Mesenchymal stem cell (in vitro differentiated cells and primary cell): Measurements from ENCODE around the gene EPSTI1.

Experiments
- DNase-seq: peaks from one replicate; pipeline ENCODE4 v3.0.0-alpha.2; 2013
- H2AFZ ChIP-seq: one replicate; pipeline ENCODE4 v1.6.1; 2013; ENCODE audit warnings: low read depth, mild to moderate bottlenecking, control low read depth, inconsistent platforms, low read length, moderate library complexity
- H2AK5ac ChIP-seq: 2 replicates; pipeline ENCODE4 v1.6.1; 2013; ENCODE audit warnings: low read length, moderate library complexity, mild to moderate bottlenecking, inconsistent platforms; ENCODE audit not compliant: severe bottlenecking
- H2BK120ac ChIP-seq: one replicate; pipeline ENCODE4 v1.6.1; 2013; ENCODE audit warnings: low read depth, mild to moderate bottlenecking, inconsistent platforms, low read length, moderate library complexity
- H2BK12ac ChIP-seq, 2 experiments: one replicate each; pipeline ENCODE4 v1.6.1; 2013; ENCODE audit warnings: inconsistent platforms in 2 of 2, low read length in 2 of 2, mild to moderate bottlenecking in 2 of 2, moderate library complexity in 2 of 2, control low read depth in 1 of 2
- H2BK15ac ChIP-seq: one replicate; pipeline ENCODE4 v1.6.1; 2013; ENCODE audit warnings: mild to moderate bottlenecking, low read depth, inconsistent platforms; ENCODE audit not compliant: poor library complexity, severe bottlenecking
- H2BK5ac ChIP-seq: 2 replicates; pipeline ENCODE4 v1.6.1; 2013; ENCODE audit warnings: low read depth, mild to moderate bottlenecking, low read length, control low read depth, inconsistent platforms; ENCODE audit not compliant: poor library complexity, severe bottlenecking
- H3K14ac ChIP-seq, 2 experiments: one replicate each; pipeline ENCODE4 v1.6.1; 2013; ENCODE audit warnings: inconsistent platforms in 2 of 2, low read length in 2 of 2, control low read depth in 1 of 2, mild to moderate bottlenecking in 1 of 2, moderate library complexity in 1 of 2
- H3K18ac ChIP-seq, 2 experiments: one replicate each; pipeline ENCODE4 v1.6.1; 2013; ENCODE audit warnings: inconsistent platforms in 2 of 2, low read length in 2 of 2, control low read depth in 1 of 2, low read depth in 1 of 2, mild to moderate bottlenecking in 1 of 2
- H3K23ac ChIP-seq, 2 experiments: one replicate each; pipeline ENCODE4 v1.6.1; 2013; ENCODE audit warnings: inconsistent platforms in 2 of 2, low read length in 2 of 2, mild to moderate bottlenecking in 2 of 2, moderate library complexity in 2 of 2, control low read depth in 1 of 2
- H3K27ac ChIP-seq: 2 replicates; pipeline ENCODE4 v1.5.1; 2013; ENCODE audit warnings: mild to moderate bottlenecking, moderate library complexity, low read length, control low read depth, inconsistent platforms; ENCODE audit not compliant: poor library complexity, severe bottlenecking
- H3K27me3 ChIP-seq, 2 experiments: 2 replicates each; pipeline versions ENCODE4 v1.6.1 to v1.7.0; 2013; ENCODE audit warnings: low read length in 2 of 2, mild to moderate bottlenecking in 2 of 2, moderate library complexity in 2 of 2, control low read depth in 1 of 2, inconsistent platforms in 1 of 2; ENCODE audit not compliant: control insufficient read depth in 1 of 2, insufficient read depth in 1 of 2
- H3K36me3 ChIP-seq, 2 experiments: 2 replicates each; pipeline versions ENCODE4 v1.6.1 to v1.7.0; 2013; ENCODE audit warnings: low read length in 2 of 2, control low read depth in 1 of 2, inconsistent platforms in 1 of 2, low read depth in 1 of 2, mild to moderate bottlenecking in 1 of 2; ENCODE audit not compliant: insufficient read depth in 2 of 2, control insufficient read depth in 1 of 2
- H3K4ac ChIP-seq, 2 experiments: one replicate each; pipeline ENCODE4 v1.6.1; 2013; ENCODE audit warnings: inconsistent platforms in 2 of 2, low read length in 2 of 2, mild to moderate bottlenecking in 2 of 2, moderate library complexity in 2 of 2, control low read depth in 1 of 2, low read depth in 1 of 2
- H3K4me1 ChIP-seq: 2 replicates; pipeline ENCODE4 v1.6.1; 2013; ENCODE audit warnings: low read depth, low read length, control low read depth; ENCODE audit not compliant: control insufficient read depth, insufficient read depth
- H3K4me2 ChIP-seq: 2 replicates; pipeline ENCODE4 v1.6.1; 2013; ENCODE audit warnings: low read length, mild to moderate bottlenecking, inconsistent platforms; ENCODE audit not compliant: poor library complexity, severe bottlenecking
- H3K4me3 ChIP-seq, 2 experiments: 2 replicates each; pipeline versions ENCODE4 v1.5.1 to v1.7.0; 2013; ENCODE audit warnings: low read length in 2 of 2, mild to moderate bottlenecking in 2 of 2, control low read depth in 1 of 2, low read depth in 1 of 2; ENCODE audit not compliant: insufficient read depth in 1 of 2
- H3K79me1 ChIP-seq: replicated peaks from 2 replicates; pipeline ENCODE4 v1.6.1; 2013; ENCODE audit warnings: mild to moderate bottlenecking, control low read depth, low read length, inconsistent platforms; ENCODE audit not compliant: poor library complexity, severe bottlenecking
- H3K9ac ChIP-seq: 2 replicates; pipeline ENCODE4 v1.7.0; 2013; ENCODE audit warnings: mild to moderate bottlenecking, low read length, moderate library complexity
- H3K9me3 ChIP-seq: 2 replicates; pipeline ENCODE4 v1.7.0; 2013; ENCODE audit warnings: mild to moderate bottlenecking, low read length; ENCODE audit not compliant: control insufficient read depth
- H4K8ac ChIP-seq: one replicate; pipeline ENCODE4 v1.6.1; 2013; ENCODE audit warnings: inconsistent platforms, mild to moderate bottlenecking, low read length, moderate library complexity
- H4K91ac ChIP-seq: one replicate; pipeline ENCODE4 v1.6.1; 2013; ENCODE audit warnings: mild to moderate bottlenecking, low read length, inconsistent platforms
- WGBS: methylation state at CpG from one replicate; pipeline ENCODE4 v1.1.7; 2013; ENCODE audit warnings: mixed read lengths; 5-methylcytosine and 5-hydroxymethylcytosine counted together

The EPSTI1 gene

DNA sequence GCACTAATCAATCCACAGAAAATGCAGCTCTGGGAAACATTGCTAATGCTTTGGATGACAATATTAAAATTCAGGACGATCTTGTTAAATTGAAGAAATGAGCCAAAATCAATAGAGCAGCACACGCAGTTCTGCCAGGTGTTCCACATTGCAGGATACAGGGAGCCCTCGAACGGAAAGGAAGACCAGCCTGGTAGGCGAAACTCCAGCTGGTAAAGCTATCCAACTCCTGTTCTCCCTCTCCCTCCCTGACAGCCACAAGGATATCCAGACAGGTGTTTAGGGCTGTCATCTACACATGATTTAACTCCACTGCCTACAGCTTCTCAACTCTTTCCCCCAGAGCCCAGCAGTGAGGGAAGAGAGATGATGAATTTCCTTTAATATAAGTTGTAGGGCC is 67.7 kb downstream of the EPSTI1 start:
- over 99% methylated on average over 5 of the region's 5 CpGs for WGBS
- Histone ChIP-seq H3K23ac (no peak overlapping the region), H4K91ac (no peak overlapping the region)

DNA sequence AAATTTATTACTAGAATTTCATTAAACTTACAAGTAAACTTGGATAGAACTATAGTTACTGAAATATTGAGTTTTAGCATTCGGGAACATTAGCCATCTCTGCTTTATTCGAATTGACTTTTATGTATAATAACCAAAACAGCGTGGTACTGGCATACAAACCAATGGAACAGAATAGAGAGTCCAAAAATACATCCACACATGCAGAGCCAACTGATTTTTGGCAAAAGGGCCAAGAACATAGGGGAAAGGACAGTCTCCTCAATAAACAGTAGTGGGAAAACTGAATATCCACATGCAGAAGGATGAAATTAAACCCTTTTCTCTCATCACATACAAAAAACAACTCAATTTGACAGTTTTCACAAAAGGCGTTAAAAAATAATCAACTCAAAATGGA is 84.3 kb downstream of the EPSTI1 start:
- H3K27me3 ChIP-seq: no peaks in the 10 kb centered on the region
- no peak overlapping the region for H2BK5ac ChIP-seq
- DNase-seq: no peak
- no peak overlapping the region for H3K23ac ChIP-seq
- H4K91ac ChIP-seq: no peak overlapping the region
- no peak overlapping the region for H3K9ac ChIP-seq
- H4K8ac ChIP-seq: no peak overlapping the region
- peaks cover 0 to 35% of the 10 kb centered on the region in 2 experiments for H3K36me3 ChIP-seq
- no peak overlapping the region for H3K4me2 ChIP-seq
- no peak overlapping the region for H2AFZ ChIP-seq
- no peak overlapping the region for H2BK15ac ChIP-seq
- no peak overlapping the region for H3K27ac ChIP-seq
- no peak overlapping the region for H3K4me3 ChIP-seq
- WGBS: 100% methylated on average over 2 of the region's 4 CpGs
- H3K14ac ChIP-seq: no peak overlapping the region
- H2BK120ac ChIP-seq: no peak overlapping the region
- no peaks in the 10 kb centered on the region for H3K79me1 ChIP-seq
- no peaks in the 10 kb centered on the region for H3K9me3 ChIP-seq
- H3K4ac ChIP-seq: no peak overlapping the region
- H2BK12ac ChIP-seq: no peak overlapping the region
- H2AK5ac ChIP-seq: no peak overlapping the region
- H3K4me1 ChIP-seq: peaks cover 2% of the 10 kb centered on the region
- H3K18ac ChIP-seq: no peak overlapping the region

More for the DNA sequence above, 67.7 kb downstream of the EPSTI1 start:
- H3K4ac ChIP-seq: no peak overlapping the region
- peaks cover 2% of the 10 kb centered on the region for H3K4me1 ChIP-seq
- H3K79me1 ChIP-seq: no peaks in the 10 kb centered on the region
- no peak overlapping the region for H3K27ac ChIP-seq
- H2BK12ac ChIP-seq: no peak overlapping the region
- no peak overlapping the region for H3K14ac ChIP-seq
- H4K8ac ChIP-seq: no peak overlapping the region
- peaks cover 12% of the 10 kb centered on the region for H3K9me3 ChIP-seq
- H3K4me3 ChIP-seq: no peak overlapping the region
- no peak overlapping the region for H2BK120ac ChIP-seq
- no peak overlapping the region for H2BK5ac ChIP-seq
- H3K36me3 ChIP-seq: peaks cover 0 to 84% of the 10 kb centered on the region in 2 experiments
- no peaks in the 10 kb centered on the region for H3K27me3 ChIP-seq
- no peak overlapping the region for H3K18ac ChIP-seq
- H3K9ac ChIP-seq: no peak overlapping the region
- H2AFZ ChIP-seq: no peak overlapping the region
- H2AK5ac ChIP-seq: no peak overlapping the region
- DNase-seq: no peak
- H3K4me2 ChIP-seq: no peak overlapping the region
- H2BK15ac ChIP-seq: no peak overlapping the region

DNA sequence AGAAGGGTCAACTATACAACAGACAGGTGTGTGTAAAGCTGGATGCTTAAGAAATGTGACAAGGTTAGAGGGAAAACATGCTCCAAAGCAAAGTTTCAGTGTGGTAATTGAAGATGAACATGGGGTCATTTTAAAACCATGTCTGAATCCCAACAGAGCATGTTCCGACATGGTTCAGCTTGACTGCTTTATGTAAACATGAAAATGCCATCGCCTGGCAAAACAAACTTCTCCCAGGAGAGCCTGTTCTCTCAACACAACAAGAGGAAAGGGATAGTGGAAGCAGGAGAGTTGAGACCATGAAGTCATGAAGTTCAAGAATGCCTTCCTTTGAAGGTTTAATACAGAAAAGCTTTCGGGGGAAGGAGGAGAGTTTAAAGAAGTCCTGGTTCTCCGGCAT is 85.8 kb downstream of the EPSTI1 start:
- DNase-seq: no peak
- Histone ChIP-seq H4K91ac (no peak overlapping the region), H2BK12ac (no peak overlapping the region), H3K9ac (no peak overlapping the region), H2BK120ac (no peak overlapping the region), H3K23ac (no peak overlapping the region), H3K79me1 (no peaks in the 10 kb centered on the region), H3K36me3 (peaks cover 0 to 25% of the 10 kb centered on the region in 2 experiments), H4K8ac (no peak overlapping the region), H3K4me3 (no peak overlapping the region), H3K27me3 (no peaks in the 10 kb centered on the region), H3K27ac (no peak overlapping the region), H2AFZ (no peak overlapping the region), H3K18ac (no peak overlapping the region), H3K4me1 (peaks cover 2% of the 10 kb centered on the region), H3K4me2 (no peak overlapping the region), H3K9me3 (no peaks in the 10 kb centered on the region), H2AK5ac (no peak overlapping the region), H2BK5ac (no peak overlapping the region), H3K14ac (no peak overlapping the region), H3K4ac (no peak overlapping the region), H2BK15ac (no peak overlapping the region)
- WGBS: 72% methylated on average over 3 of the region's 4 CpGs

DNA sequence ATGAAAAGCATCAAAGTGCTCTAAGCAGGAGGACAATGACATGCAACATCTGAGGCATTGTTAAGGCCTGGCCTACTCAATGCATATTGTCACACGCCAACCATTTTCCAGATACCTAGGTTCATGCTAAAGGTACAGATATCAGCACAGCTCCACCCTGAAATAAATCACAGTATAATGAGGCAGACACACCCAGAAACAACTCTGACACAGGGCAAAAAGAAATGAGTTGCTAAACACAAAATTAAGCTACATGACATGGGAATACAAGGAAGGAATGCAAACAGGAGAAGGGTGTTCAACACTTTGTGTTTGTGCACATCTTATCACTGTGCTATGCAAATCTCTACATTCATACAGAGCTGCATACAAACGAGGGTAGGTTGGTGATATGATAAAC is 86.5 kb downstream of the EPSTI1 start:
- H4K8ac ChIP-seq: no peak overlapping the region
- no peak overlapping the region for H2BK120ac ChIP-seq
- H3K9ac ChIP-seq: no peak overlapping the region
- no peak overlapping the region for H3K23ac ChIP-seq
- H3K27me3 ChIP-seq: no peaks in the 10 kb centered on the region
- peaks cover 0 to 22% of the 10 kb centered on the region in 2 experiments for H3K36me3 ChIP-seq
- no peak for DNase-seq
- H3K4me1 ChIP-seq: peaks cover 2% of the 10 kb centered on the region
- WGBS: 100% methylated on average over 1 of the region's 2 CpGs
- no peak overlapping the region for H2BK15ac ChIP-seq
- no peak overlapping the region for H3K4me3 ChIP-seq
- H3K79me1 ChIP-seq: no peaks in the 10 kb centered on the region
- H2BK12ac ChIP-seq: no peak overlapping the region
- no peak overlapping the region for H4K91ac ChIP-seq
- H3K14ac ChIP-seq: no peak overlapping the region
- H3K4ac ChIP-seq: no peak overlapping the region
- no peaks in the 10 kb centered on the region for H3K9me3 ChIP-seq
- no peak overlapping the region for H2AFZ ChIP-seq
- H3K4me2 ChIP-seq: no peak overlapping the region
- no peak overlapping the region for H2AK5ac ChIP-seq
- H2BK5ac ChIP-seq: no peak overlapping the region
- H3K27ac ChIP-seq: no peak overlapping the region
- no peak overlapping the region for H3K18ac ChIP-seq
